C4-2B (cell line): ENCODE measurements around the gene TPPP3.
"Not testable (repeated sequence)": the region's sequence is repeated elsewhere in the genome, so short reads cannot be mapped to it uniquely, and the experiment has no call there.

Experiments
- H3K27ac ChIP-seq: fragments of 450-650 bp; 2 replicates; pipeline ENCODE4 v1.5.1; 2017
- ZFX ChIP-seq: fragments of 450-650 bp; IDR thresholded peaks from 2 replicates; pipeline ENCODE4 v1.6.1; 2017
- TF ChIP-seq, protein P1 (sequence below): fragments of 450-650 bp; conservative IDR thresholded peaks from 2 replicates; pipeline ENCODE4 v1.5.1; 2017; ENCODE audit warnings: mild to moderate bottlenecking

The TPPP3 gene

DNA sequence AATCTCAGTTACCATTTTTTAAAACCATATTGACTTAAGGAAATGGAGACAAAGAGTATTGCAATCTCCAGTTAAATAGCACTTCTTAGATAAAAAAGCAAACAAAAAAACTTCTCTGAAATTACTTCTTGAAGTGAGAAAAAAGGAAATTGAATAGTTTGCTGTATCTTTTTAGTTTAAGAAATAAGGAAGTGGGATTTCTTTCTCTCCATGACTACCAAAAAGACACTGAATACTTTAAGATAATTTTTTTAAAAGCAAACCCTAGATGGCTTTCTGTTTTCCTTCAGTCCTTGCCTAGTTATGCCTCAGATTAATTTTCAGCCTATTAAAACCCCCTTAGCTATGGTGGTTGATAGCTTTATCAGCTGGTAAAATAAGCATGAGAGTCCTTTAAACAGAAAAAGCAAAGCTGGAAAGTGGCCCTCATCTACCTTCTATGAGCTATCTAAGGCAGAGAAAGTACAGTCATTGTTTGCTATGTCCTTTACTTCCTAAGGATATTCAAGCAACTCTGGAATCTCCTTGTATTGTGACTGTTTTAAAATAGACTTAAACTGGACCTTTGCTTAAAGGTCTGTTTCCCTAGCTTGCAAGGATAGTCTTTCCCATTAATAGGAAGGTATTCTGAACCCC lies 28.6 kb downstream of the TPPP3 start:
- no peak for TF ChIP-seq ZFX
- TF ChIP-seq, protein P1, sequence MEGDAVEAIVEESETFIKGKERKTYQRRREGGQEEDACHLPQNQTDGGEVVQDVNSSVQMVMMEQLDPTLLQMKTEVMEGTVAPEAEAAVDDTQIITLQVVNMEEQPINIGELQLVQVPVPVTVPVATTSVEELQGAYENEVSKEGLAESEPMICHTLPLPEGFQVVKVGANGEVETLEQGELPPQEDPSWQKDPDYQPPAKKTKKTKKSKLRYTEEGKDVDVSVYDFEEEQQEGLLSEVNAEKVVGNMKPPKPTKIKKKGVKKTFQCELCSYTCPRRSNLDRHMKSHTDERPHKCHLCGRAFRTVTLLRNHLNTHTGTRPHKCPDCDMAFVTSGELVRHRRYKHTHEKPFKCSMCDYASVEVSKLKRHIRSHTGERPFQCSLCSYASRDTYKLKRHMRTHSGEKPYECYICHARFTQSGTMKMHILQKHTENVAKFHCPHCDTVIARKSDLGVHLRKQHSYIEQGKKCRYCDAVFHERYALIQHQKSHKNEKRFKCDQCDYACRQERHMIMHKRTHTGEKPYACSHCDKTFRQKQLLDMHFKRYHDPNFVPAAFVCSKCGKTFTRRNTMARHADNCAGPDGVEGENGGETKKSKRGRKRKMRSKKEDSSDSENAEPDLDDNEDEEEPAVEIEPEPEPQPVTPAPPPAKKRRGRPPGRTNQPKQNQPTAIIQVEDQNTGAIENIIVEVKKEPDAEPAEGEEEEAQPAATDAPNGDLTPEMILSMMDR = no peak
- H3K27ac ChIP-seq = no peak overlapping the region

DNA sequence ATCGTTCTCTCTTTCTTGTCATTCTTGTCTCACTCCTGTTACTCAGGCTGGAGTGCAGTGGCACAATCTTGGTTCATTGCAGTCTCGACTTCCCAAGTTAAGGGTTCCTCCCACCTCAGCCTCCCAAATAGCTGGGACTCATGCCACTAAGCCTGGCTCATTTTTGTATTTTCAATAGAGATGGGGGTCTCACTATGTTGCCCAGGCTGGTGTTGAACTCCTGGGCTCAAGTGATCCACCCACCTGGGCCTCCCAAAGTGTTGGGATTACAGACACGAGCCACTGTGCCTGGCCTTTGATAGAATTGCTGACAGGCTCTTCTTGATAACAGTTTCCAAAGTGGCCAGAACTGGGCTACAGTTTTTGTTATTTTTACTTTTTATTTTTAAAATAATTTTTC lies 32.3 kb downstream of the TPPP3 start:
- no peak overlapping the region for H3K27ac ChIP-seq
- TF ChIP-seq, protein P1 = no peak

DNA sequence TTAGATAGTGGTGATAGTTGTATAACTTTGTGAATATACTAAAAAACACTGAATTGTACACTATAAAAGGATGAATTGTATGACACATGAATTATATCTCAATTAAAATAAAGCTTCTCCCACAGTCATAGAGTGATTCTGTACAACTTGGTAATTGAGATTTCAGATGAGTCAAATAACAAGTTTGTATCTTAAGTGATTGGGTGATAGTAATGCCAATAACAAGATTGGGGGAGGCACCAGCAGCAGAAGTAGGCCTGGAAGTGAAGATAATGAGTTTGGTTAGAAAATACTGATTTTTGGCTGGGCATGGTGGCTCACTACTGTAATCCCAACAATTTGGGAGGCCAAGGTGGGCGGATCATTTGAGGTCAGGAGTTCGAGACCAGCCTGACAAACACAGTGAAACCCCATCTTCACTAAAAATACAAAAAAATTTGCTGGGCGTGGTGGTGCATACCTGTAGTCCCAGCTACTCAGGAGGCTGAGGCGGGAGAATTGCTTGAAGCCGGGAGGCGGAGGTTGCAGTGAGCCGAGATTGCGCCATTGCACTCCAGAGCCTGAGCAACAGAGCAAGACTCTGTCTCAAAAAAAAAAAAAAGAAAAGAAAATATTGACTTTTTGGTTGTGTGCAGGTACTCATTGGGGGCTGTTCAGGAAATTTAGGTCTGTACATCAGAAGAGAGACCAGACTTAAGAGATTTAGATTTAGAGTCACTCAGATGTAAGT lies 33.6 kb downstream of the TPPP3 start:
- not testable (repeated sequence) for H3K27ac ChIP-seq

DNA sequence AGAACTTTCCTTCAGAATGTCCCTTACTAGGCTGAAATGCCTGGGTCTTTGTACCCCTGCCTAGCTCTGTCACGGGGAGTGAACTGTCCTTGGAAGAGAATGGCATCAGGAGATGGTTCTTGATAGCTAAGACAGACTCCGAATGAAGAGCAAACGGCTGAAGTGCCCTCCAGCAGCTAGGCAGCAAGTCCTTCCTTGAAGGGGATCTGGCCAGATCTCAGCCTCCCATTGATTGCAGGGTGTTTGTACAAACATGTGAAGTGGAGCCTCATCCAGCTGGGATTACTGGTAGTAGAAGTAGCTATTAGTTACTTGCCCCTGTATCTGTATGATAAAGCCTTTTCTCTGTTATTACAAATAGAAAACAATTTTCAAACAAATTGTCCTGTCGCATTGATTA lies 35.7 kb downstream of the TPPP3 start:
- no peak overlapping the region for H3K27ac ChIP-seq
- TF ChIP-seq, protein P1 = no peak
- TF ChIP-seq ZFX = no peak

DNA sequence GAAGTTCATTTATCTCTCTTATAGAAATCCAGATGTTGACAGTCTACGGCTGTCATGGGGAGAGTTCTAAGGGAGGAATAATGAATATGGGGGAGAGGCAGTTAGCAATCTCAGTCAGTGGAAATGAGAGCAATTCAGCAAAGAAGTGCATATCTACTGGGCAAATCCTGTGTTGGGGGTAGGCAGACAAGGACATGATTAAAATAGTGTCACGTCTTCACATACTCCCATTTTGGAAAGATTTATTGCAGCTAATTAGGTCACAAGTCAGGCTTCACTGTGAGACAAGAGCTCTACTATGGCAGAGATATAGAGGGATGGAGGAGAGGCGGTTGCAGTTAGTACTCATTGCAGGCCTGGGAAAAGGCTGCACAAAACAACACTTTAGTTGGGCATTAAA lies 36.9 kb downstream of the TPPP3 start:
- TF ChIP-seq, protein P1 = no peak
- no peak for TF ChIP-seq ZFX
- no peak overlapping the region for H3K27ac ChIP-seq

DNA sequence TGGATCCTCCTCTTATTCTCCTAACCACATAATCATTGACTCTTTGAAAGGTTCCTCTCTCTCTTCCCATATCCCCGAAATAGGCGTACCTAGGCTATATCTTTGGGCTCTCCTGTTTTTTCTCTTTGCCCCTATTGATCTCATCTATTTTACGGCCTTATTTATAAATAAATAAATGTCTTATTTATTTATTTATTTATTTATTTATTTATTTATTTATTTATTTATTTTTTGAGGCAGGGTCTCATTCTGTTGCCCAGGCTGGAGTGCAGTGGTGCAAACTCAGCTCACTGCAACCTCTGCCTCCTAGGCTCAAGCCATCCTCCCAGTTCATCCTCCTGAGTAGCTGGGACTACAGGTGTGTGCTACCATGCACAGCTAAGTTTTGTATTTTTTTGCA lies 40.8 kb downstream of the TPPP3 start:
- H3K27ac ChIP-seq = not testable (repeated sequence)

DNA sequence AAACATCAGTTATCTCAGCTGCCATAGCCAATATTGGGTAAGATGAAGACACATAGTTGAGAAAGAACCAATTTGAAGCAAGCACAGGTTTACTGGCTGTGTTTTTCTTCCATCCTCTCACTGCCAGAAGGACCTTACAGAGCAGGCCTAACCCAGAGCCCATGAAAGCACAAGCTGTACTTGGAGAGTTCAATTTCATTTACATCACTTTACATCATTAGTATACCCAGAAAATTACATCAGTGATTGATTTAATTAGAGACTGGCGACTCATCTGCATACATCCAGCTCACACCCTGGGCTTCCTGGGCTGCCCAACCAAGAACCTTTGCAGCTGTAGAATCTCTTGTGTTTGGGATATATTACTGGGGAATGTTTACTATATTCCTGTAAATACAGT lies 43.0 kb downstream of the TPPP3 start:
- H3K27ac ChIP-seq = no peak overlapping the region
- TF ChIP-seq, protein P1 = no peak
- no peak for TF ChIP-seq ZFX

DNA sequence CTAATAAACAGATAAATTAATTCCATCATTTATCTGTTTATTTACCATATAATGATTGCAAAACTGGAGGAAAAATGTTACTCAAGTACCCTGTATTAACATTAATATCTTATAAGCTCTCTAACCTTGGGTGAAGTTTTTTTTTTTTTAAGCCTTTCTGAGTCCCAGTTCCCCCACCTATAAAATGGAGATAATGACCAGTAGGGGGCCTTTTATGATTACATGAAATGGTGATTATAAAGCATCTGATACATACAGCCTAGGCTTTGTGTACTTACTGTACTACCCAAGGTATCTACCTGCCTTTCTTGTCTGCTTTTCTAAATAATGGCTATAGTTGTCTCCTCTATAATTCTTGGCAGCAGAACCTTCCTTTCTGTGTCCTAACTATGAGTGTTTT lies 44.1 kb downstream of the TPPP3 start:
- TF ChIP-seq, protein P1 = peak; percentile 63
- TF ChIP-seq ZFX = no peak
- no peak overlapping the region for H3K27ac ChIP-seq
